Activated CD4-positive, alpha-beta T cell treated with anti-CD3 and anti-CD28 coated beads, Interleukin-2, amount 50 U/mL, for 4 hours (primary cell): ENCODE results near the gene TNRC6A.
"Not testable (repeated sequence)": the region's sequence is repeated elsewhere in the genome, so short reads cannot be mapped to it uniquely, and the experiment has no call there.

Source experiments
- DNase-seq, 2 experiments: peaks; one replicate each; pipeline ENCODE4 v3.0.0-alpha.2; 2020

The TNRC6A gene

DNA sequence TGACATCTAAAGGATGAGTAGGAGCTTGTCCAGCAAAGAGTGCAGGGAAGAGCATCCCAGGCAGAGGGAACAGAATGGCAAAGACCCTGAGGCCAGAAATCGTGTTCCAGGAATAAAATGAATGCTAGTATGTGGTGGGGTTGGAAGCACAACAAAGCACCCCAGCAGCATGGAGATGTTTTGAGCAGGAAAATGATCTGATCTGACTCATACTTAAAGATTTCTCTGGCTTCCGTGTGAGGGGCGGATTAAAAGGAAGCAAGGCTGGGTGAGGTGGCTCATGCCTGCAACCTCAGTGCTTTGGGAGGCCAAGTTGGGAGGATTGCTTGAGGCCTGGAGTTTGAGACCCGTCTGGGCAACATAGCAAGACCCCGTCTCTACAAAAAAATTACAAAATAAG, 118.6 kb downstream of the TNRC6A start:
- DNase-seq = no peak

DNA sequence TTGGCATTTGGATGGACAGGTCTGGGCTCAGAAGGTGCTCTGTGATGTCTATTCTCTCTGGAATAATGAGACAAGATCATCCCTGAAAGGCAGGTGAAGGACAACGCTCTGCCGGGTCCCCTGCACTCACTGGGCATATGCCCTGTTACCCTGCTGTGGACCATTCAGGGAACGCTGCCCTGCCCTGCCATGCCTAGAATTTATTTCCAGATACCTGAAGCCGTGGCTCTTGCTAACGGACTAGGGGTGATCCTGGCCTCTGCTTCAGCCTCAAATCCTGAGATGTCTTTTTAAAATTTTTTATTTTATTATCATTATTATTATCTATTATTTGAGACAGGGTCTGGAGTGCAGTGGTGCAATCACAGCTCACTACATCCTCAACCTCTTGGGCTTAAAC, 120.2 kb downstream of the TNRC6A start:
- no peak for DNase-seq

DNA sequence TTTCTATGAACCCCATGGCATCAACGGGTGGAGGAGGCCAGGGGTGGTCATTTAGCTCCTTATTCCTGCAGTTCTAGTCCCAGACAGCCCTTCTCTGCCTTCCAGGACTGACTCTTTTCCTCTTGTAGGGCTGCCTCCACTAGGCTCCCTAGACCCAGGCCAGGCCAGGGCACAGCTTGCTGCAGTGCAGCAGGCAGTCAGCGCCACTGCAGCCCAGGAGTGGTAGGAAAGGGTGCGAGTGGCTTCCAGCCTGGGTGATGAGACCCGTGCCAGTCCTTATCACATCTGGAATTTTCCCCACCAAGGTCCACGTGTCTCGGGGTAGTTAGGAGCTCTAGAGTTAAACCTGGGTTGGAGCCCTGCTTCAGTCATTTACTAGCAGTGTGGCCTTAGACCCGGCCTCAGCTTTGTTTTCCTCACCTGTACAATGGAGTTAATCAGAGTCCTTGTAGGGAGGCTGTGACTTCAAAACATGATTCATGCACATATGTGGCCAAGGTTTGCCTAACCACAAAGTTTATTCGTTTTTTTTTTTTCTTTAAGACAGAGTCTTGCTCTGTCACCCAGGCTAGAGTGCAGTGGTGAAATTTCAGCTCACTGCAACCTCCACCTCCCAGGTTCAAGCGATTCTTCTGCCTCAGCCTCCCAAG, 121.0 kb downstream of the TNRC6A start:
- DNase-seq = no peak

DNA sequence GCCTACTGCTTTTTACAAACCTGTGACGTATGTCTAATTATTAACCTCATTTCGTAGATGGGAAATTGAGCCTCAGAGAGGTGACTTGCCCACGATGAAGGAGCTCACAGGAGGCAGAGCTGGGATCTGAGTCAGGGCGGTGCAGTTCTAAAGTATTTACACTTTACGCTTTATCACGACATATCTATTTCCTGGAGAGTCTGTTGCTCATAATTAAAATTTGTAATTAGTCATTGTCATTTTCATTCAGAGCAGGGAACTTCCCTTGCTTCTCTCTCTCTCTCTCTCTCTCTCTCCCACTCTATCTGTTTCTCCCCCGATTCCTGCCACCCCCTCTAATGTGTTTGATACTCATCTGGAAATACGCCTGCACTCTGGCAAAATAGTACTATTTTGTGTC, 122.2 kb downstream of the TNRC6A start:
- DNase-seq = no peak

DNA sequence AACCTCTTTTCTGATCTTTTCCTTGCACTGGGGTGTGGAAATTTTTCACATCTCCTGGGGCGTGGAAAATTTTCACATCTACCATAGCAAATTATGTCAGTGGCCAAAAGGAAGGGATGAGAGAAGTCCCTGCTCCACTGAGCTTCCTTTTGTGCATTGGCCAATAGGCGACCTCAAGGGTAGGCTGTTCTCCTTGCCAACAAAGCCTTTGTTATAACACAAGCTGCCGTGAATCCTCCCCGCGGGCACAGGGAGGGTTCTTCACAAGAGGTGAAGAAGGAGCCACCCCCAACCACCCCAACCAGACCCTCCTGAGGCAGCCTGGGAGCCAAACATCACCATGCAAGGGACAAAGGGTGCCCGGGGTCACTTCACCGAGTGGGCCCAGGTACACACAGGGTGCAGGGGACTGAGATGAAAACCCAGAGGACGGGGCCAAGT, 122.8 kb downstream of the TNRC6A start:
- no peak for DNase-seq

DNA sequence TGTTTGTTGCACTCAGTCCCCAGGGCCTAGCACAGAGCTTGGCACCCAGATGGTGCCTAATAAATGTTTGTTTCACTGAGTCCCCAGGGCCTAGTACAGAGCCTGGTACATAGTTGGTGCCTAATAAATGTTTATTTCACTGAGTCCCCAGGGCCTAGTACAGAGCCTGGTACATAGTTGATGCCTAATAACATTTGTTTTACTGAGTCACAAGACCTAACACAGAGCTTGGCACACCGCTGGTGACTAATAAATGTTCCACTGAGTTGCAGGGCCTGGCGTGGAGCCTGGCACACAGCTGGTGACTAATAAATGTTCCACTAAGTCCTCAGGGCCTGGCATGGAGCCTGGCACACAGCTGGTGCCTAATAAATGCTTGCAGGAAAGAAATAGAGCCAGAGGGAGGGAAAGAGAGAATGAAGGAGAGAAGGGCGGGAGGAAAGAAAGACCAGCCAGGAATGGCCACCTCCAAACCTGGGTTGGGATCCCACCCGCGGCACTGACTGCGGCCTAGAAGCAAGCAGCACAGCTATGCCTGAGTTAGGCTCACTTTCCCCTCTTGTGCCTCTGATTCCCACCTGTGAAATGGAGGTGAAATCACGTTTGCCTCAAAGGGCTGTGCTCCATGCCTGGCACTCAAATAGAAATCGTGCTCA, 123.8 kb downstream of the TNRC6A start:
- DNase-seq = no peak

DNA sequence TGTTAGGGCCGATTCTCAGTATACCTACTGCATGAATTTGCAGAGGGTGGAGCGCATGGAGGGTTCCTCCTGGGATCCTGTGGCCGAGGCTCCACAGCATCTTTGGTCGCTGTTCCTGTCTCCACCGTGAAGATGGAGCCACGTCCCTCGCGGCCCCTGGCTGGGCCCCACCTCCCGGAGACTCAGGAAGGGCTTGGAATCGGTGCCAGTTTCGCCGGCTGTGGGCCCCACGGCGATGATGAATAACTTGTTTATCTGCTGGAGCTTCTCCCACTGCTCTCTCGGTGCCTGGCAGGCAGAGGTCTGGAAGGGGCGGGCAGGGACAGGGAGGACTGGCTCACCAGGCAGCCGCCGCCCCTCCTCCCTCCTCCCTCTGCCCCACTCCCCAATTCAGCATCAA, 124.4 kb downstream of the TNRC6A start:
- DNase-seq = no peak

DNA sequence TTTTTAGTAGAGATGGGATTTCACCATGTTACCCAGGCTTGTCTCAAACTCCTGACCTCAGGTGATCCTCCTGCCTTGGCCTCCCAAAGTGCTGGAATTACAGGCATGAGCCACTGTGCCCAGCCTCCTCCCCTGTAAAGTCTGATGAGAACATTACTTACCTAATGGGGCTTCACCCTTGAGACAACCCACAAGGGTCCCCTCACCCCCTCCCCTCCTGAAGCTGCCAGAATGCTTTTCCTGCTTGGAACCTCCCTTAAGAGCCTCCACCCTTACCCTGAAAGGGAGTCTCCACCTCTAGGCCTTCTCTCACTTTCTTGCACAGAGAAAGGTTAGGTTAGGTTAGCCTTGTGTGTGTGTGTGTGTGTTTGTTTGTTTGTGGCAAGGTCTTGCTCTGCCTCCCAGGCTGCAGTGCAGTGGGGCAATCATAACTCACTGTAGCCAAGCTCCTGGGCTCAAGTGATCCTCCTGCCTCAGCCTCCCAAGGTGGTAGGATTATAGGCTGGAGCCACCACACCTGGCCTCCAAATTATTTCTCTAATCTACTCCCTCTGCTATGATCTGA, 125.2 kb downstream of the TNRC6A start:
- no peak for DNase-seq

DNA sequence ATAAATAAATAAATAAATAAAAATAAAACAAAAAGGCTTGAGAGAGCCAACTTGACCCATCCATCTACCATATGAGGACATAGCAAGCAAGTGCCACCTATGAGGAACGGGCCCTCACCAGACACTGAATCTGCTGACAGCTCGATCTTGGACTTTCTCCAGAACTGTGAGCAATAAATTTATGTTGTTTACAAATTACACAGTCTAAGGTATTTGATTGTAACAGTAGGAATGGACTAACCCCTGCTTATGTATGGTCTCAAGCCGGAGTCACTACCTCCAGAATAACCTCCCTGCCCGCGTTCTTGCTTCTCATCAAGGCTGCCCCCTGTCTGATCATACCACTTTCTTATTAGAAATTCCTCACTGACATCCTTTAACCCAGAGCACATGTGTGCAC, 126.2 kb downstream of the TNRC6A start:
- no peak for DNase-seq

DNA sequence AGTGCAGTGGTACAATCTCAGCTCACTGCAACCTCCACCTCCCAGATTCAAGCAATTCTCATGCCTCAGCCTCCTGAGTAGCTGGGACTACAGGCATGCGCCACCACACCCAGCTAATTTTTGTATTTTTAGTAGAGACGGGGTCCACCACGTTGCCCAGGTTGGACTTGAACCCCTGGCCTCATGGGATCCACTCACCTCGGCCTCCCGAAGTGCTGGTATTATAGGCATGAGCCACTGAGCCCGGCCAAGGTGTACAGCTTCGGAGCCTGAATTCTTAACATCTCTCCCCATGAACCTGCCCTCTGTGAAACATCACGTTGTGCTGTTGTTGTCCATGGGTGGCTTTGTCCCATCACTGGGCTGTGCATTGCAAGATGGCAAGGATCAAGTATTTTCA, 127.4 kb downstream of the TNRC6A start:
- not testable (repeated sequence) for DNase-seq

DNA sequence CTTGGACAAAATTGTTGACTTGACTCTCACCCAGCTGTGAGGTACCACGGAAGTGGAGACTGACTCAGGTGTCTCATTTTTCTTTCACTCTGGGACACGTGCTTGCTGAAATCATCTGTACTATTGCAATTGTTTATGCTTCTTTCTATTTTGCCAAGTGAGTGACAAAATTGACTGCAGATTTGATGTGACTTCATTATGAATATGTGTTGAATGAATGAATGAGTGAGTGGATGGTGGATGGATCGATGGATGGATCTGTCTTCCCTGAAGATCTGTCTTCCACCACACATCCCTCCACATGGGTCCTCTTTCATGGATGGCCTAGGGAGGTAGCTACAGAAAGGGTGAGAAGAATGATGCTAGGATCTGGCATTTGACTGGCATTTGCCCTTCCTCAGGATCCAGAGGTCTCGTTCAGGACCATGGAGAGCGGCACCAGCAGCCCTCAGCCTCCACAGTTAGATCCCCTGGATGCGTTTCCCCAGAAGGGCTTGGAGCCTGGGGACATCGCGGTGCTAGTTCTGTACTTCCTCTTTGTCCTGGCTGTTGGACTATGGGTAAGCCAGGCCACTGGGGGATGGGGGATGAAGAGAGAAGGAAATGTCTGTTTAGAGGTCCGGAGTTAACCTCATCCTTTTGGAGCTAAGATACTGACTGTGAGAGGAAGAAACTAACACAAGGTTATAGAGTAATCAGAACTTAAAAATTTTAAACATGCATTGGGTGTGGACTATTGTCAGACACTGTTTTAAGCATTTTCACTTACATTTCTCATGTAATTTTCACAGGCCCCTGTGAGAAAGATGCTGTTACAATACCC, 129.0 kb downstream of the TNRC6A start:
- peak; percentile 3 to 22 for DNase-seq

DNA sequence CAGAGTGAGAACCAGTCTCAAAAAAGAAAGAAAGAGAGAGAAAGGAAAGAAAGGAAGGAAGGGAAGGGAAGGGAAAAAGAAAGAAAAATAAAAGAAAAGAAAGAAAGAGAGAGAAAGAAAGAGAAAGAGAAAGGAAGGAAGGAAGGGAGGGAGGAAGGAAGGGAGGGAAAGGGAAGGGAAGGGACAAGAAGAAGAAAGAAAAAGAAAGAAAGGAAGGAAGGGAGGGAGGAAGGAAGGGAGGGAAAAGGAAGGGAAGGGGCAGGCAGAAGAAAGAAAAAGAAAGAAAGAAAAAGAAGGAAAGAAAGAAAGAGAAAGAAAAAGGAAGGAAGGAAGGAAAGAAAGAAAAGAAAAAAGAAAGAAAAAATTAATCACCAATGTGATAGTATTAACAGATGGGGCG, 132.0 kb downstream of the TNRC6A start:
- DNase-seq = no peak

DNA sequence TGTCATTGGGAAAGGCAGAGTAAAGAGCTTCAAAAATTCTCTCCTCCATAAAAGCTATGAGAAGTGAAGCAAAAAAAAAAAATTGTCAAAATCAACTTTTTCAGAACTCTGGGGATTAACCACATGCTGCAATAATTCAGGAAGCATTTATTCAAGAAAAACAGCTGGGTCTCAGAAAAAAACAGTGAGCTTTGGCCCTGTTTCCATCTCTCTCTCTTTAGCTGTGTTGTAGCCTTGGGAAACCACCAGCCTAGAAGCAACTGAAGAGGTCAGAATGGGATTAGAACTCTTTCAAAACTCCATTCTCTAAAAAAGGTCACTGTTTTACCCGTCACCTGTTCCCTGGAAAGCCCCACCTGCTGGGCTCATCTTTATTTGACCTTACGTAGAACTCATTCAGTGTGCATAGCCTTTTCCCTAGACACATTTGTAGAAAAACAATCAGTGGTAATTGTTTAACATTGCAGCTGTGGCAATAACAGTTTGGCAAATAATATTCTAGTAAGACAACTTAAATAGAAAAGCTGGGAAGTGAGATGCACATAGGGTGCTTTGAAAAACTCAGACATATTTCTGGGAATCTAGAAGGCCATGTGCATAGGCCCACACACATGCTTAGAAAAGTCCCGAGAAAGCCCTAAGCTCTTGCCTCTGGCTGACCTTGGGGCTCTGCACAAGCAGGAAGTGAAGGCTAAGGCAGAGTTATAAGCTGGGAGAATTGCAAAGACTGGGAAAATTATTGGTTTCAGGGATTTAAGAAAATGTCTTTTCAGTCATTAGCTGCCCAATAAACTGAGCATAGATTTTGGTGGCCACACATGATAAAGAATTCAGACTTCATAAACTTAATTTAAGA, 134.4 kb downstream of the TNRC6A start:
- DNase-seq = no peak

DNA sequence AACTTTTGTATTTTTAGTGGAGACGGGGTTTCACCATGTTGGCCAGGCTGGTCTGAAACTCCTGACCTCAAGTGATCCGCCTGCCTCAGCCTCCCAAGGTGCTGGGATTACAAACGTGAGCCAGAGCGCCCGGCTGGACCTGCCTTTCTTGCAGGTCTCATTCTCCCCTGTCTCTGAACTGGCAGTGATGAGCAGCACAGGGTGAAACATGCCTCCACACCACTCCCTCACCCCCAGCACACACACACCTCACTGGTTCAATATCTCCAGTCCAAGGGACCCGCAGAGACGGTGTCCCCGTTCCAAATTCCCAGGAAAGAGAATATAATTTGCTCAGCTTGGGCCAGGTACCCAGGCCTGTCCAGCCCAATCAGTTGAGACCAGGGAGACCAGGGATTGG, 139.6 kb downstream of the TNRC6A start:
- DNase-seq = no peak

DNA sequence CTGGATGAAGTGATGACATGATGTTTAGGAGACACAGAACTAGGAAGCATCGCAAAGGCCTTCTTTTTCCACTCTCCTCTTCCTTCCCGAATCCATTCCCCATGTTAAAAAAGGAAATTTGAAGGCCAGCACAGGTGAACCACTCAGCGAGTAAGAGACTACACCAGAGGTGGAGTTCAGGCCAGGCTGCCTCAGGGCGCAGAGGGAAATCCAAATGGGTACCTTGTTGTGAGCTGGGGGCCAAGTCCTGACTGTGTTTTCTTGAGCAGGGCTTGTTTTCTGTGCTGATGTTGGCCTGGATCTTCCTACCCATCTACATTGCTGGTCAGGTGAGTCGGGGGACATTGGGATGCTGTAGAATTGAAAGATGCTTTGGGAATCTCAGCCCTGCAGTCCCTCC, 142.4 kb downstream of the TNRC6A start:
- DNase-seq = no peak

DNA sequence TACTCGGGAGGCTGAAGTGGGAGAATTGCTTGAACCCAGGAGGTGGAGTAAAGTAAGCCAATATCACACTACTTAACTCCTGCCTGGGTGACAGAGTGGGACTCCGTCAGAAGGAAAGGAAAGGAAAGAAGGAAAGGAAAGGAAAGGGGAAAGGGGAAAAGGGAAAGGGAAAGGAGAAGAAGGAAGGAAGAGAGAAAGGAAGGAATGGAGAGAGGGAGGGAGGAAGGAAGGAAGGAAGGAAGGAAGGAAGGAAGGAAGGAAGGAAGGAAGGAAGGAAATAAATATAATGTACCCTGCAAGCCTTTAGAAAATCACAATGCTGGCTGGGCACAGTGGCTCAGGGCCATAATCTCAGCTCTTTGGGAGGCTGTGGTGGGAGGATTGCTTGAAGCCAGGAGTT, 143.6 kb downstream of the TNRC6A start:
- DNase-seq = no peak

DNA sequence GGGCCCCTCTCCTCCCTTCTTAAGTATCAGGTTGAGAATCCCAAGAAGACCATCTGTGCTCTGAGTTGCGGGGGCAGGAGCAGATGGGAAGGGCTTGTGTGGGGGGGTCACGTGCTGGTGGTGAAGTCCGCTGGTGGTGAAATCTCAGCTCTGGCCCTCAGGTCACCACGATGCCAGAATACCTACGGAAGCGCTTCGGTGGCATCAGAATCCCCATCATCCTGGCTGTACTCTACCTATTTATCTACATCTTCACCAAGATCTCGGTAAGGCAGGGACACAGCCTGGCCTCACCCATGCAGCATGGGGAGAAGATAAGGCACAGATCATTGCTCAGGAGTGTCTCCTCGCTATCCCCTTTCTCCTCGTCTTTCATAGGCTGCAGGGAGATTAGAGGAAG, 146.0 kb downstream of the TNRC6A start:
- DNase-seq = no peak
